D341Med (cell line): ENCODE measurements around the gene APBA1.

Source experiments
- DNase-seq: peaks from one replicate; pipeline ENCODE4 v3.0.0; 2012; ENCODE audit warnings: low spot score

The APBA1 gene

GRCh38 chr9:69472101-69472620 lies 200.0 kb downstream of the APBA1 start:
- DNase-seq = no peak

GRCh38 chr9:69471433-69471832 lies 200.7 kb downstream of the APBA1 start:
- no peak for DNase-seq

GRCh38 chr9:69470186-69470977 lies 201.8 kb downstream of the APBA1 start:
- no peak for DNase-seq

GRCh38 chr9:69469136-69469535 lies 203.0 kb downstream of the APBA1 start:
- DNase-seq = no peak

- DNase-seq = no peak
Observed at GRCh38 chr9:69468380-69468779, 203.8 kb downstream of the APBA1 start.

GRCh38 chr9:69466151-69466550 lies 206.0 kb downstream of the APBA1 start:
- no peak for DNase-seq

GRCh38 chr9:69465473-69465872 lies 206.7 kb downstream of the APBA1 start:
- no peak for DNase-seq

GRCh38 chr9:69463497-69464068 lies 208.6 kb downstream of the APBA1 start:
- no peak for DNase-seq

GRCh38 chr9:69462394-69462793 lies 209.8 kb downstream of the APBA1 start:
- no peak for DNase-seq

GRCh38 chr9:69461103-69461887 lies 210.9 kb downstream of the APBA1 start:
- no peak for DNase-seq

- DNase-seq = no peak
Observed at GRCh38 chr9:69460012-69460411, 212.2 kb downstream of the APBA1 start.

- DNase-seq = no peak
Observed at GRCh38 chr9:69458176-69458575, 214.0 kb downstream of the APBA1 start.

GRCh38 chr9:69456201-69456600 lies 216.0 kb downstream of the APBA1 start:
- no peak for DNase-seq

GRCh38 chr9:69455311-69455710 lies 216.9 kb downstream of the APBA1 start:
- no peak for DNase-seq

- DNase-seq = no peak
Observed at GRCh38 chr9:69454321-69454720, 217.8 kb downstream of the APBA1 start.

- no peak for DNase-seq
Observed at GRCh38 chr9:69453746-69454145, 218.4 kb downstream of the APBA1 start.

- no peak for DNase-seq
Observed at GRCh38 chr9:69452110-69452782, 219.9 kb downstream of the APBA1 start.

- no peak for DNase-seq
Observed at GRCh38 chr9:69446496-69446895, 225.7 kb downstream of the APBA1 start.

GRCh38 chr9:69445251-69445650 lies 226.9 kb downstream of the APBA1 start:
- DNase-seq = no peak

- DNase-seq = no peak
Observed at GRCh38 chr9:69444791-69445190, 227.4 kb downstream of the APBA1 start.

- no peak for DNase-seq
Observed at GRCh38 chr9:69444021-69444420, 228.2 kb downstream of the APBA1 start.

GRCh38 chr9:69443178-69443577 lies 229.0 kb downstream of the APBA1 start:
- no peak for DNase-seq
